ENCODE measurements around the gene MT1F.
"Not testable (repeated sequence)": the region's sequence is repeated elsewhere in the genome, so short reads cannot be mapped to it uniquely, and the experiment has no call there.

DNA sequence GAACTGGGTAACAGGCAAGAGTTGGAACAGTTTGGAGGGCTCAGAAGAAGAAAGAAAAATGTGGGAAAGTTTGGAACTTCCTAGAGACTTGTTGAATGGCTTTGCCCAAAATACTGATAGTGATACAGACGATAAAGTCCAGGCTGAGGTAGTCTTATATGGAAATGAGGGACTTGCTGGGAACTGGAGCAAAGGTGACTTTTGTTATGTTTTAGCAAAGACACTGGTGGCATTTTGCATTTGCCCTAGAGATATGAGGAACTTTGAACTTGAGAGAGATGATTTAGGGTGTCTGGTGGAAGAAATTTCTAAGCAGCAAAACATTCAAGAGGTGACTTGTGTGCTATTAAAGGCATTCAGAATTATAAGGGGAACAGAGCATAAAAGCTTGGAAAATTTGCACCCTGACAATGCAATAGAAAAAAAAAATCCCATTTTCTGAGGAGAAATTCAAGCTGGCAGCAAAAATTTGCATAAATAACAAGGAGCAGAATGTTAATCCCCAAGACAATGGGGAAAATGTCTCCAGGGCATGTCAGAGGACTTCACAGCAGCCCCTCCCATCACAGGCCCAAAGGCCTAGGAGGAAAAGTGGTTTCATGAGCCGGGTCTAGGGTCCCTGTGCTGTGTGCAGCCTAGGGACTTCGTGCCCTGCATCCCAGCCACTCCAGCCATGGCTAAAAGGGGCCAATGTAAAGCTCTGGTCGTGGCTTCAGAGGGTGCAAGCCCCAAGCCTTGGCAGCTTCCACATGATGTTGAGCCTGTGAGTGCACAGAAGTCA is 35.9 kb upstream of the MT1F start:
- TF ChIP-seq, protein P1, sequence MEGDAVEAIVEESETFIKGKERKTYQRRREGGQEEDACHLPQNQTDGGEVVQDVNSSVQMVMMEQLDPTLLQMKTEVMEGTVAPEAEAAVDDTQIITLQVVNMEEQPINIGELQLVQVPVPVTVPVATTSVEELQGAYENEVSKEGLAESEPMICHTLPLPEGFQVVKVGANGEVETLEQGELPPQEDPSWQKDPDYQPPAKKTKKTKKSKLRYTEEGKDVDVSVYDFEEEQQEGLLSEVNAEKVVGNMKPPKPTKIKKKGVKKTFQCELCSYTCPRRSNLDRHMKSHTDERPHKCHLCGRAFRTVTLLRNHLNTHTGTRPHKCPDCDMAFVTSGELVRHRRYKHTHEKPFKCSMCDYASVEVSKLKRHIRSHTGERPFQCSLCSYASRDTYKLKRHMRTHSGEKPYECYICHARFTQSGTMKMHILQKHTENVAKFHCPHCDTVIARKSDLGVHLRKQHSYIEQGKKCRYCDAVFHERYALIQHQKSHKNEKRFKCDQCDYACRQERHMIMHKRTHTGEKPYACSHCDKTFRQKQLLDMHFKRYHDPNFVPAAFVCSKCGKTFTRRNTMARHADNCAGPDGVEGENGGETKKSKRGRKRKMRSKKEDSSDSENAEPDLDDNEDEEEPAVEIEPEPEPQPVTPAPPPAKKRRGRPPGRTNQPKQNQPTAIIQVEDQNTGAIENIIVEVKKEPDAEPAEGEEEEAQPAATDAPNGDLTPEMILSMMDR (IDR thresholded peaks at IDR 0.05; ENCODE audit: insufficient read depth, low read length, poor library complexity, severe bottlenecking): not testable (repeated sequence)
- TF ChIP-seq EZH2phosphoT487 (conservative IDR thresholded peaks at IDR 0.05; ENCODE audit: low read length): not testable (repeated sequence)
